GM15510 (cell line): ENCODE measurements around the gene PALMD.

Source experiments
- POLR2A ChIP-seq: IDR thresholded peaks from 3 replicates; pipeline ENCODE4 v1.6.1; 2011; ENCODE audit warnings: borderline replicate concordance; ENCODE audit not compliant: insufficient read length; ENCODE audit errors: extremely low read depth

Gene PALMD

DNA sequence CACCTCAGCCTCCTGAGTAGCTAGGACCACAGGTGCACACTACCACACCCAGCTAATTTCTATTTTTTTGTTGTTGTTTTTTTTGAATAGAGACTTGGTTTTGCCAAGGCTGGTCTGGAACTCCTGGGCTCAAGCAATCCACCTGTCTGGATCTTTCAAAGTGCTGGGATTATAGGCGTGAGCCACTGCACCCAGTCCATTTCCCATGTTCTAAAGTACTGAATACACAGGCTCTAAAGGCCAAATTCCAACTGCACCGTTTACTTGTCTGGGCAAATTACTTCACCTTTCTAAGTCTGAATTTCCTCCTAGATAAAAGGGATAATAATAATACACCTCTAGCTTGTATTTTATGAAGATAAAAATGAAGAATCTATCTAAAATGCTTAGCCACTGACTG, 80.9 kb downstream of the PALMD start:
- TF ChIP-seq POLR2A = no peak

DNA sequence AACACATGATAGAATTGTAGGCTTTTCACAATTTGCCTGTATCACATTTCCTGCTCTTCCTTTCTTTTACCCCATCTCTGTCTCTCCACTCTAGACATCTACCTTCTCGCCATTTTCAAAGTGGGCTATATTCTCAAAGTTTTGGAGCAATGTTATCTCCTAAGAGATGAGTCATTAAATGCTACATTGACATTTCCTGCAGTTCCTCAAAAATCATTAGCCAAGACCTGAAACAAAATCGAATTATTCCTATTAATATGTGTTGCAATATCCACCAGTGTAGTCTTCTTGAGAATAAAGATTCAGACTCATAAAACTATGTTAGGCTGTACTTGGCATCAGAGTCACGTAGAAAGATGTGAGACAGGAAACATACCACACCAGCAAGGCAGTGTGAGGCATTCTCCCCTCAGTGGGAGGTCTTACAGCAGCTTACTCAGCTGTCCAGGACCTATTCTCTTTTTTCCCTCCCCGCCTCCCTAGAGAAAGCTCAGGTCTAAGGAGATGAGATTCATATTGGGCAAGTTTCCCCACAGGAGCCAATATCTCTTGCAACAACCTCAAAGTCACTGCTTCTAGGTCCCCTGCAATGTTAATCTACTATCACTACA, 81.8 kb downstream of the PALMD start:
- TF ChIP-seq POLR2A = no peak

DNA sequence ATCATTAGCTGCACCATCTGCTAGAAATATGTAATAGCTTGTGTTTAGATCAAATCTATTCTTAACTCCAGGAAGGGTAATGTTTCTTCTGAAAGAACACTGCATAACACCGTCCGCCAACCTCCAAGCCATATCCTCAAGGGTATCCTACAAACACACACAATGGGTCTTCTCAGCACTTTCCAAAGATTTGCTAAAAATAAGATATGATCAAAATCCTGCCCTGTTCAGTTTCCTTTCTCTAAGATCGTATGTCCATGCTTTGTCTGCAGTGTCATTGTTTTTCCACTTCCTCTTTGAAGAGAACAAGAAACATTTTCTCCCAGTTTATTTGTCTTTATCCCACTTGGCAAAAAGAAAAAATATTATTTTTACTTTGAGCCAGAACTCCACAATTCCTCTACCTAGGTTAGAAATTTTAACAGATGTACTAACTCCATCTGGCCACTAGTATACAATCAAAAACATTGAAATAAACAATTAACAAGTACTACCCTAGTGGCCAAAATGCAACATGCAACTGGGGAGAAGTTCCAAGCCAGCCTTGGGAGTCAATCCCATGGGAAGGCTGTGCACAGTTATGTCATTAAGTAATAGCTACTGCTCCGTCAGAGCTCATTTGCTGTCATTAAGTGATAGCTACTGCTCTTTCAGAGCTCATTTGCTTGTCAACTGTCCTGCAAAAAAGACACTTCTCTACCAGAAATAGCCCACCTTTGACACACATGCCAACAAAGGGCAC, 82.8 kb downstream of the PALMD start:
- no peak for TF ChIP-seq POLR2A

DNA sequence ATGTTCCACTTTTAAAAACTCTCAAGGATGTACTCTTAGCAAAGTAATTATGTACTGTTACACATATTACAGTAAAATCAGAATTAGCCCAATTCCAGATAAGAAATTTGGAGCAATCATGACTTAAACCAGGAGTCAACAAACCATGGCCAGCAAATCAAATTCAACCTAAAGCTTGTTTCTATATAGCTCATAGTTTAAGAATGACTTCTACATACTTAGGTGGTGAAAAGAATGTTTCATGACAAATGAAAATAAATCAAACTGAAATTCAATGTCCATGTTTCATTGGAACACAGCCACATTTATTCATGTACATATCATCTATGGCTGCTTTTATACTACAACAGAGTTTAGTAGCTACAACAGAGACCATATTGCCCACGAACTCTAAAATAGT, 85.5 kb downstream of the PALMD start:
- TF ChIP-seq POLR2A = no peak

DNA sequence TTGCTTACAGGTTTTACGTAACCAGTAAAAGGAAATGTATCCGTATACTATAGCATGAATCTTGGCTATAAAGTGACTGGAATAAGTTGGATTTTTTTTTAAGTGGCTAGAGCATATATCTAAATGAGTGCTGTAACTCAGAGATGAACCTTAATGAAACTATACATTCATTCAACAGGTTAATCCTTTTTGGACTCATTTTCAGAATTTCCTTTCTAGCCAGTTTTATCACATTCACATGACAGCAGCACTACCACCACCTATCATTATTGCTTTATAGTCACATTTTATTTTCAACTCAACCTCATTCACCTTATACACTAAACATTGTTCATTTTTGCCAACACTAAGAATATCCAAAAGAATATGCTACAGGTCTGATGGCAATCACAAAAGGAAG, 89.9 kb downstream of the PALMD start:
- no peak for TF ChIP-seq POLR2A

DNA sequence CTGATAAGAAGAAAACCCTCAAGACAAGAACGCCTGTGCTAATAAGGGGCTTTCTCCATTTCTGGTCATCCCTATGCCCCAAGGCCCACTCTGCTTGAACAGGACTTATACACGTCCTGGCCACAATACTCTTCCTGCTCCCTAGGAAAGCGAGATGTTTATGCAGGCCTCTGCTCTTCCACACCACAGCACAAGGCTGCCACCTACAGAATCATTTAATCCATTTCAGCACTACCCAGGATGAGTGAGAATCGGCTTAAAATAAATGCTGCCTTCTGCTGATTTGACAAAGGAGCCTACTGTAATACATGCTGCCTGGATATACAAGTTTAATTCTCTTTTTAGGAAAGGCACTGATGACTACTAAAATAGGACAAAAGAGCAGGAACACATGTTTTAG, 91.1 kb downstream of the PALMD start:
- no peak for TF ChIP-seq POLR2A

DNA sequence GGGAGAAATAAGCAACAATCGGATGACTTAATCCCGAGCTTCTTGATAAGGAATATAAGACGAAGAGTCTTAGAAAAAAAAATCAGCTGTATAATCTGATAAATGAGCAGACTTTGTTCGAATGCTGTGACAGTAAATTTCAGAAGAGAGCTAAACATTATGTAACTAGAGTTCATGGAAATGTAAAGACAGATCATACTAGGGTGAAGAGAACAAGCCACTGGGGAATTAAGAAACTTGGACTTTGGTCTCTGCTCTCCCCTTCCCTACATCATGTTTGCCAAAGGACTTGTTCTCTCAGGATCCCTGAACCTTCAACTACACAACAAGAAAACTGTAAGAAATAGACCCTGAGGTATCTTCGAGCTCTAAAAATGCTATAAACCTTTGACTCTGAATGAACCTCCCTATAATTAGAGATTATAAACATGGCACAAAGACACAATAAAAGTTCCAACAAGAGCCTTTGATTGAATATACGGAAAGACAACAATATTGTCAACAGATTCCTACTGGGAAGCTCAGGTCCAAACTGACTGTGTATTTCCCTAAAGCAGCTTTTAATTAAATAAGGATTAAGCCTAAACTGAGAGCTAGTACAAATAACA, 93.0 kb downstream of the PALMD start:
- no peak for TF ChIP-seq POLR2A

DNA sequence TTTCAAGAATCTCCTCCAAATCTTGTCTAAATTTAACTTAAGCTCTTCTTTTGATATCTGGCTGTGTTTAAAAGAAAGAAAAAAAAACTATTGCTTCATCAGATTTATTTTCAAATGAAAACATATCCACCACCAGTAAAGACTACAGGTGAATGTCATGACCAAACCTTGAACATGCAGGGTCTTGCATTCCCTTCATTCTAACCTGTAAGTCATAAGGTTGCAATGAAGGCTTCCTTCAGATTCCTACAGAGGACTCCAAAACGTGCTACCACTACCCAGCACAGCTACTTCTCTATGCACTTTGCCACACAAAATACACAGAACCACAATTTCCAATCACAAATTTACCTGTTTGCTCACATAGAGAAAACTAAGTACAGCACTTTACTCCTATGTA, 94.2 kb downstream of the PALMD start:
- no peak for TF ChIP-seq POLR2A
